GM23338 (cell line): ENCODE data around the gene LPP. TPM values are rescaled to one million over a fixed set of nuclear protein-coding genes. Genes with fewer than 3 reads are reported as not detected.

Source experiments
- ATAC-seq: fragments of 200-7000 bp; cut with Tn5 transposase; 3 replicates; pipeline ENCODE4 v1.9.1; 2020
- DNase-seq: peaks from one replicate; pipeline ENCODE4 v3.0.0-alpha.2; 2015; ENCODE audit warnings: low spot score
- H2AFZ ChIP-seq: fragments of 200-600 bp; sonication (generic); 2 replicates; pipeline ENCODE4 v1.8.0; 2016; ENCODE audit warnings: antibody characterized with exemption, mild to moderate bottlenecking, moderate library complexity
- H3F3A ChIP-seq: fragments of 200-600 bp; sonication (generic); replicated peaks from 2 replicates; pipeline ENCODE4 v1.8.0; 2017; ENCODE audit warnings: antibody characterized with exemption, mixed run types, low read depth
- H3K27ac ChIP-seq: fragments of 200-600 bp; sonication (generic); 2 replicates; pipeline ENCODE4 v1.6.1; 2016; ENCODE audit warnings: low read depth
- H3K27me3 ChIP-seq: fragments of 200-600 bp; sonication (generic); 2 replicates; pipeline ENCODE4 v1.8.0; 2016; ENCODE audit warnings: mild to moderate bottlenecking, mixed run types, moderate library complexity; ENCODE audit not compliant: insufficient read depth
- H3K36me3 ChIP-seq: fragments of 200-600 bp; sonication (generic); 2 replicates; pipeline ENCODE4 v1.8.0; 2016; ENCODE audit warnings: mild to moderate bottlenecking; ENCODE audit not compliant: insufficient read depth
- H3K4me1 ChIP-seq: fragments of 200-600 bp; sonication (generic); 2 replicates; pipeline ENCODE4 v1.8.0; 2016; ENCODE audit warnings: mild to moderate bottlenecking, moderate library complexity; ENCODE audit not compliant: insufficient read depth
- H3K4me2 ChIP-seq: fragments of 200-600 bp; sonication (generic); 2 replicates; pipeline ENCODE4 v1.7.1; 2017; ENCODE audit warnings: mixed run types
- H3K4me3 ChIP-seq: fragments of 200-600 bp; sonication (generic); 2 replicates; pipeline ENCODE4 v1.6.1; 2016; ENCODE audit warnings: mixed run types
- H3K79me2 ChIP-seq: fragments of 200-600 bp; sonication (generic); replicated peaks from 2 replicates; pipeline ENCODE4 v1.8.0; 2017; ENCODE audit warnings: mild to moderate bottlenecking; ENCODE audit not compliant: insufficient read depth
- H3K9me2 ChIP-seq: fragments of 200-600 bp; sonication (generic); 2 replicates; pipeline ENCODE4 v1.8.0; 2017; ENCODE audit not compliant: insufficient read depth
- H4K20me1 ChIP-seq: fragments of 200-600 bp; sonication (generic); replicated peaks from 2 replicates; pipeline ENCODE4 v1.8.0; 2017; ENCODE audit warnings: mild to moderate bottlenecking; ENCODE audit not compliant: insufficient read depth
- H3K27ac Mint-ChIP-seq: 2 replicates; pipeline ENCODE4 v1.8.0; 2020; ENCODE audit warnings: inconsistent platforms, mild to moderate bottlenecking, moderate library complexity, mixed read lengths
- H3K27me3 Mint-ChIP-seq: 3 replicates; pipeline ENCODE4 v1.8.0; 2022; ENCODE audit warnings: low read depth, mild to moderate bottlenecking, moderate library complexity, mixed read lengths, inconsistent platforms; ENCODE audit not compliant: insufficient read depth, poor library complexity
- H3K36me3 Mint-ChIP-seq: 3 replicates; pipeline ENCODE4 v1.8.0; 2021; ENCODE audit warnings: low read depth, mild to moderate bottlenecking, inconsistent platforms, moderate library complexity, mixed read lengths
- H3K4me1 Mint-ChIP-seq: 3 replicates; pipeline ENCODE4 v1.8.0; 2020; ENCODE audit warnings: mild to moderate bottlenecking, inconsistent platforms, mixed read lengths
- H3K4me3 Mint-ChIP-seq: 3 replicates; pipeline ENCODE4 v1.8.0; 2021; ENCODE audit warnings: moderate library complexity, mild to moderate bottlenecking, inconsistent platforms, mixed read lengths
- H3K9me3 Mint-ChIP-seq: 3 replicates; pipeline ENCODE4 v1.8.0; 2020; ENCODE audit warnings: moderate library complexity, mild to moderate bottlenecking, inconsistent platforms, mixed read lengths
- CREB1 ChIP-seq: fragments of 250-450 bp; sonication (Bioruptor Pico); IDR thresholded peaks from 2 replicates; pipeline ENCODE4 v1.5.0; 2020; ENCODE audit warnings: low read depth, mild to moderate bottlenecking, moderate library complexity
- ETS1 ChIP-seq: IDR thresholded peaks from 2 replicates; pipeline ENCODE4 v1.6.1; 2016; ENCODE audit warnings: antibody characterized with exemption
- EZH2 ChIP-seq: fragments of 200-600 bp; sonication (generic); IDR thresholded peaks from one replicate; pipeline ENCODE4 v1.8.0; 2017; ENCODE audit warnings: antibody characterized with exemption, mild to moderate bottlenecking, low read depth; ENCODE audit not compliant: unreplicated experiment
- EZH2phosphoT487 ChIP-seq: fragments of 200-600 bp; sonication (generic); IDR thresholded peaks from one replicate; pipeline ENCODE4 v1.8.1; 2018; ENCODE audit warnings: antibody characterized with exemption; ENCODE audit not compliant: unreplicated experiment
- JUNB ChIP-seq: IDR thresholded peaks from one replicate; pipeline ENCODE4 v1.6.1; 2016; ENCODE audit warnings: antibody characterized with exemption; ENCODE audit not compliant: unreplicated experiment
- NANOG ChIP-seq: IDR thresholded peaks from 2 replicates; pipeline ENCODE4 v1.6.1; 2016; ENCODE audit warnings: antibody characterized with exemption, borderline replicate concordance
- POLR2AphosphoS5 ChIP-seq: IDR thresholded peaks from 2 replicates; pipeline ENCODE4 v1.6.1; 2016; ENCODE audit warnings: antibody characterized with exemption, low read depth
- REST ChIP-seq: IDR thresholded peaks from one replicate; pipeline ENCODE4 v1.6.1; 2018; ENCODE audit warnings: antibody characterized with exemption; ENCODE audit not compliant: unreplicated experiment
- STAT1 ChIP-seq: IDR thresholded peaks from one replicate; pipeline ENCODE4 v1.6.1; 2016; ENCODE audit warnings: antibody characterized with exemption; ENCODE audit not compliant: unreplicated experiment
- ZNF114 ChIP-seq: fragments of 250-450 bp; sonication (Bioruptor Pico); IDR thresholded peaks from 2 replicates; pipeline ENCODE4 v1.5.0; 2020; ENCODE audit warnings: mild to moderate bottlenecking, moderate library complexity
- ZNF331 ChIP-seq: fragments of 250-450 bp; sonication (Bioruptor Pico); IDR thresholded peaks from 2 replicates; pipeline ENCODE4 v1.5.0; 2020; ENCODE audit warnings: low read depth, mild to moderate bottlenecking, moderate library complexity
- polyA plus RNA-seq: library from polyadenylated mRNA; unstranded; fragments of >200 nt; fragmentation: Nextera tagmentation; extraction: Ambion mirVana; gene quantifications from 2 replicates; pipeline ENCODE4 v1.2.1, GENCODE V29; 2016
- total RNA-seq: library from RNA; depleted of rRNA; stranded (reverse); fragments of >200 nt; shearing (Covaris generic); gene quantifications from 2 replicates; pipeline ENCODE4 v1.2.3, GENCODE V29; 2014
- TF ChIP-seq, protein P1 (sequence below), 2 experiments: fragments of 200-600 bp in 1 of 2; sonication (generic) in 1 of 2; conservative IDR thresholded peaks; 2 replicates each; pipeline versions ENCODE4 v1.5.1 to v1.6.1; 2016 to 2017; ENCODE audit warnings: antibody characterized with exemption in 2 of 2, low read depth in 2 of 2, mild to moderate bottlenecking in 2 of 2, moderate library complexity in 1 of 2

LPP gene
- total and polyA plus RNA-seq, 2 experiments from 2014 or later = 23.0 to 35.2 TPM

GRCh38 chr3:188719545-188719944, 565.6 kb downstream of the LPP start:
- no peaks in the 10 kb centered on the region for H3K36me3 ChIP-seq
- H3K4me3 ChIP-seq = no peak overlapping the region
- TF ChIP-seq, protein P1, sequence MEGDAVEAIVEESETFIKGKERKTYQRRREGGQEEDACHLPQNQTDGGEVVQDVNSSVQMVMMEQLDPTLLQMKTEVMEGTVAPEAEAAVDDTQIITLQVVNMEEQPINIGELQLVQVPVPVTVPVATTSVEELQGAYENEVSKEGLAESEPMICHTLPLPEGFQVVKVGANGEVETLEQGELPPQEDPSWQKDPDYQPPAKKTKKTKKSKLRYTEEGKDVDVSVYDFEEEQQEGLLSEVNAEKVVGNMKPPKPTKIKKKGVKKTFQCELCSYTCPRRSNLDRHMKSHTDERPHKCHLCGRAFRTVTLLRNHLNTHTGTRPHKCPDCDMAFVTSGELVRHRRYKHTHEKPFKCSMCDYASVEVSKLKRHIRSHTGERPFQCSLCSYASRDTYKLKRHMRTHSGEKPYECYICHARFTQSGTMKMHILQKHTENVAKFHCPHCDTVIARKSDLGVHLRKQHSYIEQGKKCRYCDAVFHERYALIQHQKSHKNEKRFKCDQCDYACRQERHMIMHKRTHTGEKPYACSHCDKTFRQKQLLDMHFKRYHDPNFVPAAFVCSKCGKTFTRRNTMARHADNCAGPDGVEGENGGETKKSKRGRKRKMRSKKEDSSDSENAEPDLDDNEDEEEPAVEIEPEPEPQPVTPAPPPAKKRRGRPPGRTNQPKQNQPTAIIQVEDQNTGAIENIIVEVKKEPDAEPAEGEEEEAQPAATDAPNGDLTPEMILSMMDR (conservative IDR thresholded peaks at IDR 0.05; ENCODE audit: low read depth in 2 of 2) = no peak
- TF ChIP-seq ETS1 (no peak), ZNF114 (no peak), JUNB (no peak), CREB1 (no peak), EZH2 (no peak), REST (no peak), STAT1 (no peak), POLR2AphosphoS5 (no peak), NANOG (no peak), EZH2phosphoT487 (no peak), ZNF331 (no peak)
- ATAC-seq (no peak), DNase-seq (no peak)
- Mint-ChIP-seq H3K9me3 (no peaks in the 10 kb centered on the region), H3K36me3 (no peaks in the 10 kb centered on the region), H3K4me1 (no peaks in the 10 kb centered on the region), H3K4me3 (no peak overlapping the region), H3K27ac (no peak overlapping the region), H3K27me3 (no peaks in the 10 kb centered on the region)
- H3K9me2 ChIP-seq = no peaks in the 10 kb centered on the region; the same call in 1 of the 2 replicates
- no peaks in the 10 kb centered on the region for H3K4me1 ChIP-seq
- no peaks in the 10 kb centered on the region for H3F3A ChIP-seq
- no peak overlapping the region for H2AFZ ChIP-seq
- H3K79me2 ChIP-seq = no peaks in the 10 kb centered on the region
- H3K4me2 ChIP-seq = no peak overlapping the region
- no peaks in the 10 kb centered on the region for H3K27me3 ChIP-seq
- H4K20me1 ChIP-seq = no peaks in the 10 kb centered on the region
- H3K27ac ChIP-seq = no peak overlapping the region
